ENCODE results near the gene FAM171A2.

GRCh38 chr17:44389723-44390202, 26.1 kb upstream of the FAM171A2 start:
- TF ChIP-seq CTCF (IDR thresholded peaks at IDR 0.05) (no peak), ZFX (IDR thresholded peaks at IDR 0.05; ENCODE audit: borderline replicate concordance) (no peak)
